ENCODE data around the gene MRPL55. TPM values are rescaled to one million over a fixed set of nuclear protein-coding genes. Genes with fewer than 3 reads are reported as not detected.
A peak's percentile ranks its signal among the peaks of the same experiment; 100 is the strongest.

MRPL55 gene
- total and polyA plus RNA-seq, 2 of the 4 experiments (the other 2 are of a cell fraction) = 48.9 to 95.4 TPM

- Histone ChIP-seq H2BK15ac (ENCODE audit: low read depth, low read length) (no peak overlapping the region), H3K18ac (ENCODE audit: low read depth, low read length) (no peak overlapping the region), H3K9ac (ENCODE audit: low read depth, low read length) (no peak overlapping the region), H2BK20ac (ENCODE audit: low read depth, low read length) (no peak overlapping the region), H3K36me3 (ENCODE audit: control insufficient read depth, insufficient read depth, low read length) (no peaks in the 10 kb centered on the region), H3K4me1 (ENCODE audit: control insufficient read depth, insufficient read depth, low read length) (no peaks in the 10 kb centered on the region), H3K14ac (replicated peaks; ENCODE audit: low read depth, low read length) (no peak overlapping the region), H3K4me3 (ENCODE audit: insufficient read depth, low read depth, low read length) (no peak overlapping the region), H3K79me1 (ENCODE audit: low read depth in 1 of 2, low read length in 2 of 2) (peaks cover 5 to 12% of the 10 kb centered on the region in 2 experiments; a peak in 2 of 4 replicates), H4K8ac (ENCODE audit: low read depth in 2 of 2, low read length in 2 of 2) (no peak overlapping the region), H2AK5ac (ENCODE audit: low read depth, low read length) (no peak overlapping the region), H2BK120ac (ENCODE audit: low read depth, low read length) (no peak overlapping the region), H3K27me3 (ENCODE audit: control insufficient read depth, insufficient read depth, low read length) (no peaks in the 10 kb centered on the region), H4K5ac (ENCODE audit: low read depth, low read length) (no peak overlapping the region), H4K91ac (ENCODE audit: insufficient read depth, low read depth, low read length) (no peak overlapping the region), H3K4ac (ENCODE audit: low read depth, low read length) (no peak overlapping the region), H3K4me2 (ENCODE audit: low read depth, low read length) (no peak overlapping the region), H3K9me3 (ENCODE audit: control insufficient read depth, insufficient read depth, low read length) (no peaks in the 10 kb centered on the region), H4K20me1 (ENCODE audit: insufficient read depth, low read length) (no peaks in the 10 kb centered on the region; the same call in 1 of the 2 replicates), H3K56ac (ENCODE audit: extremely low read depth, insufficient read depth, low read length) (no peak overlapping the region), H2AFZ (replicated peaks; ENCODE audit: low read length, poor library complexity) (no peak overlapping the region), H3K23ac (ENCODE audit: low read depth, low read length) (no peak overlapping the region), H2AK9ac (replicated peaks; ENCODE audit: low read depth, low read length, poor library complexity) (peak overlapping the region; percentile 72), H3K27ac (ENCODE audit: insufficient read depth, low read length) (no peak overlapping the region), H3K9me1 (ENCODE audit: insufficient read depth, low read length) (peaks cover 13% of the 10 kb centered on the region; the same call in 1 of the 2 replicates), H2BK5ac (ENCODE audit: low read depth, low read length, poor library complexity, severe bottlenecking) (no peak overlapping the region)
- ATAC-seq (ENCODE audit: low read depth) (no peak), DNase-seq (no peak)
- BruUV-seq (replicated peaks) = no TSS peak
- 71% methylated on average over 8 of the region's 24 CpGs; no CpG with 5 or more reads in 1 of the 2 experiments for WGBS, 2 experiments (ENCODE audit: extremely low coverage in 2 of 2, insufficient read length in 1 of 2)
- ChIA-PET POLR2A (ENCODE audit: unreplicated experiment) (no interaction called here), CTCF (no interaction called here)
- dilution Hi-C loops (cut with HindIII; ENCODE audit: low sequenced_read_pairs, unreplicated experiment) = no loop called here
- intact Hi-C loops (cut with micrococcal nuclease) = no loop called here
- in situ Hi-C loops (cut with MboI; ENCODE audit: low sequenced_read_pairs) = no loop called here
- TF ChIP-seq RCOR1 (IDR thresholded peaks at IDR 0.05; ENCODE audit: insufficient replicate concordance, low read length) = no peak
- no peak for TF ChIP-seq MXI1 (IDR thresholded peaks at IDR 0.05; ENCODE audit: borderline replicate concordance, low read depth, low read length)
- TF ChIP-seq MAFK (IDR thresholded peaks at IDR 0.05; ENCODE audit: low read depth, low read length) = no peak
- TF ChIP-seq USF2 (IDR thresholded peaks at IDR 0.05; ENCODE audit: low read depth, low read length) = no peak
- TF ChIP-seq CHD1 (IDR thresholded peaks at IDR 0.05; ENCODE audit: low read depth, low read length) = no peak
- TF ChIP-seq RAD21 (IDR thresholded peaks at IDR 0.05; ENCODE audit: low read length) = no peak
- no peak for TF ChIP-seq CTCF (conservative IDR thresholded peaks at IDR 0.05; ENCODE audit: low read depth, low read length)
- TF ChIP-seq SMC3 (IDR thresholded peaks at IDR 0.05; ENCODE audit: low read depth, low read length) = no peak
- no peak for TF ChIP-seq CEBPB (IDR thresholded peaks at IDR 0.05; ENCODE audit: low read depth, low read length)
- TF ChIP-seq RFX5 (IDR thresholded peaks at IDR 0.05; ENCODE audit: low read depth, low read length) = no peak
- TF ChIP-seq NFE2L2 (IDR thresholded peaks at IDR 0.05; ENCODE audit: low read depth, low read length) = no peak
- TF ChIP-seq ELK1 (IDR thresholded peaks at IDR 0.05; ENCODE audit: borderline replicate concordance, low read depth, low read length) = no peak
- no peak for TF ChIP-seq FOS (IDR thresholded peaks at IDR 0.05; ENCODE audit: low read depth, low read length)
- no peak for TF ChIP-seq MAZ (IDR thresholded peaks at IDR 0.05; ENCODE audit: borderline replicate concordance, low read depth, low read length)
- no peak for TF ChIP-seq POLR2A (IDR thresholded peaks at IDR 0.05; ENCODE audit: low read depth, low read length)
Measured at GRCh38 chr1:228156941-228157728, 48.0 kb upstream of the MRPL55 start.
